ENCODE measurements around the gene FOXO4. TPM values are rescaled to one million over a fixed set of nuclear protein-coding genes. Genes with fewer than 3 reads are reported as not detected.

The FOXO4 gene
- total and polyA plus RNA-seq, 2 donors from 2014 or later: 13.1 to 18.6 TPM

DNA sequence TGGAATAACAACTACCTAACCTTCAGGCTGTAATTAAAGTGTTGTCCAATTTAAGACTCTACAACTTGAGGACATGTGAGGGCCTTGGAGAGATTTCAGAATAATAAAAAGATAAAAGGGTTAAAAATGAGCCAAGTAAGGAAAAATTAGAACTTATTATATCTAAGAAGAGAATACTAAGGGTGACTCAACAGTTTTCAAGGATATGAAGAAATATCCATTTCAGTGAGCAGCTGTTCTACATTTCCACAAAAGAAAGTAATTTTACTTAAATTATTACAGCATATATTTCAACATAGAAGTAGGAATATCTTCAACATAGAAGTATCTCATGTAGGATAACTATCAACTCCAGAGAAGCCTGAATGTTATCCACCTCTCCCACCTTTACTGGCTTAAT, 38.8 kb upstream of the FOXO4 start:
- Histone ChIP-seq H3K9me3 (ENCODE audit: control insufficient read depth in 2 of 3, insufficient read depth in 1 of 3, low read length in 3 of 3) (no peaks in the 10 kb centered on the region), H3K9ac (ENCODE audit: low read length in 3 of 3) (no peak overlapping the region), H3K4me1 (ENCODE audit: control insufficient read depth in 2 of 3, insufficient read depth in 2 of 3, low read depth in 1 of 3, low read length in 3 of 3) (no peaks in the 10 kb centered on the region), H3K27me3 (ENCODE audit: control insufficient read depth, insufficient read depth, low read length) (no peaks in the 10 kb centered on the region), H3K4me3 (ENCODE audit: low read length in 3 of 3) (no peak overlapping the region), H3K36me3 (ENCODE audit: control insufficient read depth in 2 of 3, insufficient read depth in 3 of 3, low read length in 3 of 3) (peaks cover 0 to 6% (median 4%) of the 10 kb centered on the region in 3 donors), H3K27ac (ENCODE audit: low read depth in 2 of 2, low read length in 2 of 2) (no peak overlapping the region)
- no peak for FAIRE-seq
- TF ChIP-seq, protein P1, sequence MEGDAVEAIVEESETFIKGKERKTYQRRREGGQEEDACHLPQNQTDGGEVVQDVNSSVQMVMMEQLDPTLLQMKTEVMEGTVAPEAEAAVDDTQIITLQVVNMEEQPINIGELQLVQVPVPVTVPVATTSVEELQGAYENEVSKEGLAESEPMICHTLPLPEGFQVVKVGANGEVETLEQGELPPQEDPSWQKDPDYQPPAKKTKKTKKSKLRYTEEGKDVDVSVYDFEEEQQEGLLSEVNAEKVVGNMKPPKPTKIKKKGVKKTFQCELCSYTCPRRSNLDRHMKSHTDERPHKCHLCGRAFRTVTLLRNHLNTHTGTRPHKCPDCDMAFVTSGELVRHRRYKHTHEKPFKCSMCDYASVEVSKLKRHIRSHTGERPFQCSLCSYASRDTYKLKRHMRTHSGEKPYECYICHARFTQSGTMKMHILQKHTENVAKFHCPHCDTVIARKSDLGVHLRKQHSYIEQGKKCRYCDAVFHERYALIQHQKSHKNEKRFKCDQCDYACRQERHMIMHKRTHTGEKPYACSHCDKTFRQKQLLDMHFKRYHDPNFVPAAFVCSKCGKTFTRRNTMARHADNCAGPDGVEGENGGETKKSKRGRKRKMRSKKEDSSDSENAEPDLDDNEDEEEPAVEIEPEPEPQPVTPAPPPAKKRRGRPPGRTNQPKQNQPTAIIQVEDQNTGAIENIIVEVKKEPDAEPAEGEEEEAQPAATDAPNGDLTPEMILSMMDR (IDR thresholded peaks at IDR 0.05; ENCODE audit: borderline replicate concordance, extremely low read depth, insufficient read depth): no peak
- intact Hi-C loops (cut with DNase I): no loop called here
- DNase-seq: no peak

DNA sequence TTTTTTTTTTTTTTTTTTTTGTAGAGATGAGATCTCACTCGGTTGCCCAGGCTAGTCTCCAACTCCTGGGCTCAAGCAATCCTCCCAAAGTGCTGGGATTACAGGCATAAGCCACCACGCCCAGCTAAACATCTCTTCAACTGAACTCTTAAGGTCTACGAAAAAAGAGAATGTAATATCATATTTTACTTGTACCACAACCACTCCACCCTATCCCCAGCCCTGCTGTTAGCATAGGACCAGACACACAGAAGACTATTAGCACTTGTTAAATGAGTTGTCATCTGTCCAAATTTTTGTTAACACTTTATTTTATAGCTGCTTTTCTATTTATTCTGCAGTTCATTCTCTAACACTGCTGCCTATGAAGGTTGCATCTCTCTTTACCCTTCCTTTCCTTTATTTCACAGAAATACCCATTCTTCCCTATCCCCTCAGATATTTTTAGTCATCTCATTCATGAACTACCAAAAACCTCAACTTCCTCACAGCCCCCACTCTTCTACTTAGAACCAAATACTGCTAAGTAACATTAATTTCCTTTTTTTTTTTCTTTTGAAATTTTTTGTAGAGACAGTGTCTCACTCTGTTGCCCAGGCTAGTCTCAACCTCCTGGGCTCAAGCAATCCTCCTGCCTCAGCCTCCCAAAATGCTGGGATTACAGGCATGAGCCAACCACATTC, 37.7 kb upstream of the FOXO4 start:
- Histone ChIP-seq H3K4me1 (ENCODE audit: control insufficient read depth in 2 of 3, insufficient read depth in 2 of 3, low read depth in 1 of 3, low read length in 3 of 3) (no peaks in the 10 kb centered on the region), H3K9me3 (ENCODE audit: control insufficient read depth in 2 of 3, insufficient read depth in 1 of 3, low read length in 3 of 3) (no peaks in the 10 kb centered on the region), H3K27me3 (ENCODE audit: control insufficient read depth, insufficient read depth, low read length) (no peaks in the 10 kb centered on the region), H3K36me3 (ENCODE audit: control insufficient read depth in 2 of 3, insufficient read depth in 3 of 3, low read length in 3 of 3) (peaks cover 0 to 6% (median 6%) of the 10 kb centered on the region in 3 donors), H3K9ac (ENCODE audit: low read length in 3 of 3) (no peak overlapping the region), H3K4me3 (ENCODE audit: low read length in 3 of 3) (no peak overlapping the region), H3K27ac (ENCODE audit: low read depth in 2 of 2, low read length in 2 of 2) (no peak overlapping the region)
- TF ChIP-seq, protein P1 (IDR thresholded peaks at IDR 0.05; ENCODE audit: borderline replicate concordance, extremely low read depth, insufficient read depth): no peak
- DNase-seq (no peak), FAIRE-seq (no peak)
- intact Hi-C loops (cut with DNase I): no loop called here

DNA sequence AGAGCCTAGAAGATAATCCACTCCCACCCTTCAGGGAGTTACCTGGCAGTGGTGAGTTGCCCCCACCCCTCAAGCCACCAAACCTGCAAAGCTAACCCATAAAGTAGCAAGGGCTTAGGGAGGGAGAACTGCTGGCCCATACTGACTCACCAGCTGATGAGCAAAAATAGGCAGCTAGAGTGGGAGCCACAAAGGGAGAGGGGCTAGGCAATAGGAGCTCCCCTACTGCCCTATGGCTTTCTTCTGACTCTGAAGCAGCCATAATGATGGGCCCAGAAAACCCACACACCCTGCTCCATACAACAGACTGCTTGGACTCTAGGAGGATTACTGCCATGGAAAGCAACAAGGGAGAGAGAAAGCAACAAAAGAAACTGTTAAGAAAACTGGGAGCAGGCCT, 35.5 kb upstream of the FOXO4 start:
- no peaks in the 10 kb centered on the region for H3K4me1 ChIP-seq (ENCODE audit: control insufficient read depth in 2 of 3, insufficient read depth in 2 of 3, low read depth in 1 of 3, low read length in 3 of 3)
- TF ChIP-seq, protein P1 (IDR thresholded peaks at IDR 0.05; ENCODE audit: borderline replicate concordance, extremely low read depth, insufficient read depth): no peak
- no peak overlapping the region for H3K4me3 ChIP-seq (ENCODE audit: low read length in 3 of 3)
- H3K27me3 ChIP-seq (ENCODE audit: control insufficient read depth, insufficient read depth, low read length): no peaks in the 10 kb centered on the region
- DNase-seq: no peak
- intact Hi-C loops (cut with DNase I): no loop called here
- no peak overlapping the region for H3K27ac ChIP-seq (ENCODE audit: low read depth in 2 of 2, low read length in 2 of 2)
- H3K9ac ChIP-seq (ENCODE audit: low read length in 3 of 3): no peak overlapping the region
- peaks cover 0 to 6% (median 6%) of the 10 kb centered on the region in 3 donors for H3K36me3 ChIP-seq (ENCODE audit: control insufficient read depth in 2 of 3, insufficient read depth in 3 of 3, low read length in 3 of 3)
- FAIRE-seq: no peak
- no peaks in the 10 kb centered on the region for H3K9me3 ChIP-seq (ENCODE audit: control insufficient read depth in 2 of 3, insufficient read depth in 1 of 3, low read length in 3 of 3)

Data from kidney (tissue), 14 donors.